GM21825 (cell line): ENCODE measurements around the gene ITGB4.

Experiments
- ATAC-seq: cut with Tn5 transposase; IDR thresholded peaks from one replicate; pipeline ENCODE4 v1.9.1; 2021; ENCODE audit warnings: mild to moderate bottlenecking, moderate library complexity; ENCODE audit not compliant: unreplicated experiment

Gene ITGB4

DNA sequence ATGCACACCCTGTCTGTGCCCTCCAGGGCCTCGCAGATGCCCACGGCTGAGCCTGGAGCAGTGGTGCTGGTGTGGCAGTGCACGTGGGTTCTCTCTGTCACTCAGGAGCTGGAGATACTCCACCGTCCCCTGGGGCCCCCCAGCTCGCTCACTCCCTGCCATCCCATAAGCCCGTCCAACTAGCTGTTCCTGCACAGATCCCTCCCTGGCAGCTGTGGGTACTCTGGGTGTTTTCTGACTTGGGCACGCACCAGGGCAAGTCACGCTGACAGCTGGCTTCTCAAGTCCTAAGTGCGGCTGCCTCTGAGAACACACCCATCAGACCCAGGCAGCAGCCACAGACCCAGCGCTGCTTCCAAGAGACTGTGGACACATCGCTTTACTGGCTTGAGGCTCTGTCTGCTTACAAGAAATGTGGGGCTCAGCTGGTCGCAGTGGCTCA is 25.4 kb upstream of the ITGB4 start:
- ATAC-seq: no peak

DNA sequence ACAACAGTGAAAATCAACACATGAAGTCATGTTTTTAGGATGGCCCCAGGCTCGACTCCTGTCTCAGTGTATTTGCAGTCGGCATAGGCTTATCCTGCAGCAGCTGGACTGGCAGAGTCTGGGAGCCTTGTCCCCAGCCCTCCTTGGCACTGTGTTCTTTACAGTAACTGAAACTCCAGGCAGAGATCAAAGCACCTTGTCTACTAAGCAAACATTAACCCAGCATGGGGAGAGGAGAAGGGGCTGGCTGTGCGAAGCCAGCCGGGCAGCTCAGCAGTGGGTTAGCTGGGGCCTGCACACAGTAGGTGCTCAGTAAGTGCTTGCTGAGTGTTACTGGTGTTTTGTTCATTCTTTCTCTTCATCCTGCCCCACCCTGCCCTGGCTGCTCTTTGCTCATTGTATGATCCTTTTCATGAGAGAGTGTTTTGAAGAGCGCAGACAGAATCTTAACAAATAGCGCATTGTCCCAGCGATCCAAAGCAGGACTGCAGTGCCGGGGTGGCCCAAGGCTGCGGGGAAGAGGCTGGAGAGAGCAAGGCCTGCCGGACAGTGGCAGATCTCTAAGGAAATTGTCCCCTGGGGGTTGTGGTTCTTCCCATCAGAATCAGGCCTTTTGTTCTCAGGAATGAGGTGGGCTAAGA is 23.5 kb upstream of the ITGB4 start:
- ATAC-seq: no peak

GRCh38 chr17:75698659-75699058 is 22.6 kb upstream of the ITGB4 start:
- ATAC-seq: no peak

- ATAC-seq: no peak
Observed at GRCh38 chr17:75701288-75701687, 20.0 kb upstream of the ITGB4 start.

GRCh38 chr17:75703191-75703590 is 18.1 kb upstream of the ITGB4 start:
- ATAC-seq: no peak

GRCh38 chr17:75703591-75703990 is 17.7 kb upstream of the ITGB4 start:
- no peak for ATAC-seq

DNA sequence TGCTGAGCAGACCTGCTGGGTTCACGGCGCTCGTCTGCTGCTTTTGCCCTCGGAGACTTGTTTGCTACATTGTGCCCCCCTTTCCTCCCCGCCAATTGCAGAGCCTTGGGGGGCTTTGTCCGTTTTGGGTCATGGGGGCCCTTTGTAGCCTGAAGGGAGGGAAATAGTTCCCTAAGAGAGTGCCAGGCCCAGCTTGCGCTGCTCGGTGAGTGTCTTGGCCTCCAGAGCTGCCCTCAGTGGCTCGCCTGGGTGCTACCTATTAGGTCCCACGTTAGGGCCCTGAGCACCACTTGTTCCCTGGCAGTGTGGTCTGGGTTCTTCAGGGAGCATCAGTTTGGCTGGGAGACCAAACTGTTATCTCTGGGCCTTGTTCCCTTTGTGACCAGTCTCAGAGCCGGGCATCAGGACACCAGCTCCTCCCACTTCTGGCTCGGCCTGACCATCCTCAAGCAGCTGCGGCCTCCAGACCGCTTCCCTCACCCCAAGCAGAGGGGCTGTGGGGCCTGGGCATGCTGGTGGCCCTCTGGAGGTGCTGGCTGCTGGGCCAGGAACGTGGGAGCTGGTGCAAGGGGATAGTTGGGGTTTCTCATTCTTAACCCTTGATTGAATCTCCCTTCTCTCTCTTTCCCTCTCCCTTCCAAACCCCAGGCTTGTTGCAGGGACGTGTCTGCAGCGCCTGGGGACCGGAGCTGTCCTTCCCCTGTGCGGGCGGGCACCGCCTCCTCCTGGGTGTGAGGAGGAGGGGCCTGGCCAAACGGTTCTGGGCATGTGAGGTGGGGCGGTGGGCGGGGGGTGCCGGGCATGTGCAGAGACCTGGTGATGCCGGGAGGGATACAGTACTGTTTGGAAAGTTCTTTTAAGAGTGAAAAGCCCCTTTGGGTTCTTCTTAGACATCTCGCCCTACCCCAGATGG is 16.0 kb upstream of the ITGB4 start:
- ATAC-seq: no peak

DNA sequence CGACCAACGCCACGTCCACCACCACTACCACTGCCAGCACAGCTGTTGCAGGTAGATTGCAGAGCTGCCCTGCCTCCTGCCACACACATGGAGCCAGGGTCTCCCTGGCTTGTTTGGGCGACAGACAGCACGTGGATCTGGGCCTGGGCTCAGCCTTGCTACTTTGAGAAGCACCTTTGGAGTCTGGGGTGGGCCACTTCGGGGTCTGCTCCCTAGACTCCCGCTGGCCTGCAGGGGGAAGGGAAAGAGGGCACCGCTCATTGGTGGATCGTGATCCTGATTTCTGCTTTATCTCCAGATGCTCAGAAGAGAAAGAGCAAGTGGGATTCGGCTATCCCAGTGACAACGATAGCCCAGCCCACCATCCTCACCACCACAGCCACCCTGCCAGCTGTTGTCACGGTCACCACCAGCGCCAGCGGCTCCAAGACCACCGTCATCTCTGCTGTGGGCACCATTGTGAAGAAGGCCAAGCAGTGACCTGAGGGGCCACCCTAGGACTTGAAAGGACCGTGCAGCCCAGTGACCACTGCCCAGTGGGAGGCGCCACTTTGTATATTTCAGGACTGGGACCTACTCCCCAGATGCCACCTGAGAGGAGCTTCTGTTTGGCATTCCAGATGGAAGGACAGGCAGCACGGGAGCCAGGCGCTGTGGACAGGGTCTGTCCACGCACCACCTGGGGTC is 15.1 kb upstream of the ITGB4 start:
- ATAC-seq: no peak

GRCh38 chr17:75707079-75707571 is 14.1 kb upstream of the ITGB4 start:
- no peak for ATAC-seq

DNA sequence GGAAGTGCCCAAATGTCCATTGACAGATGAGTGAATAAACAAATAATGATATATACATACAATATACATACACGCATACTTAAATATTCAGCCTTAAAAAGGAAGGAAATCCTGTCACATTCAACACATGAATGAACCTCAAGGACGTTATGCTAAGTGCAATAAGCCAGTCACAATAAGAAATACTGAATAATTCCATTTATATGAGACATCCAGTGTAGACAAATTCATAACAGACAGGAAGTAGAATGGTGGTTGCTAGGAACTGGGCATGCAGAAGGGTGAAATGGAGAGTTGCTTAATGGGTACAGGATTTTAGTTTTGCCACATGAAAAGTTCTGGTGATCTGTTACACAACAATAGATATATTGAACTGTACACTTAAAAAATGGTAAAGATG is 8.8 kb upstream of the ITGB4 start:
- ATAC-seq: no peak

DNA sequence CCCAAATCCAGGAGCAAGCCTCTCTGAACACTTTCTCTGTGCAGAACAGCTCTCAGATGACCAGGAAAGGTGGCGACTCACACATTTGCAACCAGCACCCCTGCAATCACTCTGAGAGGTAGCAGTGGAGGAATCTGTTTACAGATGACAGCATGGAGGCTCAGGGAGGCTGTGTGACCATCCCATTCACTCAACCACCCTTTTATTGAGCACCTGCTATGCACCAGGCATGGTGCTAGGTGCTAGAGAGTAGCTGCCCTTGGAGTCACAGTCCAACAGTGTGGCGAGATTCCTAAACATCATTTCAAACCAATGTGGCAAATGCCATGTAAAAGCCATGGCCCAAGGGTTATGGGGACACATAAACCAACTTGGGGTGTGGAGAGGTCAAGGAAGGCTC is 1.5 kb upstream of the ITGB4 start:
- ATAC-seq: no peak

GRCh38 chr17:75721463-75722011 is 278 bp downstream of the ITGB4 start:
- no peak for ATAC-seq

- ATAC-seq: no peak
Observed at GRCh38 chr17:75722076-75722475, 817 bp downstream of the ITGB4 start.

DNA sequence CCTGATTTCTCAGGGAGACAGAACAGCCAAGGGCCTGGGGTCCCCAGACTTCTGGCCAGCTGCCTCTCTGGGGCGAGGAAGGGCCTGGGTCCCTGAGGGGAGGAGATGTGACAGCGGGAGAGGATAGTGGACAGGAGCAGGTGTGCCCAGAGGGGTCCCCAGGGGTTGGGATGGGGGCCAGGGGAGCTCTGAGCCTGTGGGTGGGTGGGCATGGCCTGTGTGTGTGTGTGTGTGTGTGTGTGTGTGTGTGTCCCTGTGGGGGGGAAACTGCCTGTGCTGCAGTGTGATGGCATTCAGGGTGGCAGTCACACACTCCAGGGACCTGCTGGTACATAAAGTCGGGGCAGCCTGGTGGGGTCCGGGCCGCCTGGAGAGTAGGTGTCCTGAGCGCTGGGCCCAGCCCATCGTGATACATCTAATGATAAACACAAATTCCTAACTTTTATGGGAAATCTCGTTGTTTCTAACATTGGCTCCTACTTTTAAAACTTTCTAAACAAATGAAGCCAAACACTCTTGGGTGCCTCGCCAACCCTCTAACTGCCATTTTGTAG is 1.4 kb downstream of the ITGB4 start:
- no peak for ATAC-seq

GRCh38 chr17:75723171-75723930 is 2.1 kb downstream of the ITGB4 start:
- no peak for ATAC-seq

DNA sequence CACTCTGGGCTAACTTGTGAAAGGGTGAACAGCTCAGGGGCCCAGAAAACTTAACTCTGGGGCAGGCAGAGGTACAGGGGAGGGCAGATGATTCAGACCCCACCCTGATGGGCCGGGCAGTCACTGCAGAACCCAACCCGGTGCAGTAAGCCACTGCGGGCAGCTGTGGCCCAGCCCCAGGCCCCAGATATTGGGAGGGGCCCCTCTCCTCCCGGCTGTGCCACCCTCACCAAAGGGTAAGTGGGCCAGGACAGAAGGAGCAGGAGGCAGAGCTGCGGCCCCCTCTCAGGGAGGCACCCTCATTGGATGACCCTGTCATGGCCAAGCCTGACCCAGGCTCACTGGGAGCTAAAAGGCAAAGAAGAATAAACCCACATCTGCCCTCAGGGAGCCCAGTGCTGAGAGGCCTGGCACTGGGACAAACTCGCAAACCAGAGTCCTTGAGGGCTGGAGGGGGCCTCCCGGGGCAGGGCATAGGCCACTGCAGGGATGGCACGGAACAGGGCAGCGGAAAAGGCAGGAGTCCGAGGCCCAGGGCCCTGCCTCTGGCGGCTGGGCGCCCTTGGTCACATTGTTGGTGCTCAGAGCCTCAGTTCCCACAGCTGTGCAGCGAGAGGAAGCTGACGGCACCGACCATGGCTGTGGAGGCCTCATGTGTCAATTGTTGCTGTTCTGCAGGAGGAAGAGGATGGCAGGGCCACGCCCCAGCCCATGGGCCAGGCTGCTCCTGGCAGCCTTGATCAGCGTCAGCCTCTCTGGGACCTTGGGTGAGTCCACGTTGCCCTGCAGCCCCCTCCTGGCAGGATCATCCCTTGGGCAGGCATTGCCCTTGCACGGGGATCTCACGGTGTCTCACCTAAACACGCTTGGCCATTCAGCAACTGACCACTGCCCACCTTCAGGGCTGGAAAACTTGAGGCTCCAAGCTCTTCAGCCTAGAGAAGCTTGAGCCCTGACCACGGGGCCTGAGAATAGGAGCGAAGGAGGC is 3.1 kb downstream of the ITGB4 start:
- ATAC-seq: no peak

DNA sequence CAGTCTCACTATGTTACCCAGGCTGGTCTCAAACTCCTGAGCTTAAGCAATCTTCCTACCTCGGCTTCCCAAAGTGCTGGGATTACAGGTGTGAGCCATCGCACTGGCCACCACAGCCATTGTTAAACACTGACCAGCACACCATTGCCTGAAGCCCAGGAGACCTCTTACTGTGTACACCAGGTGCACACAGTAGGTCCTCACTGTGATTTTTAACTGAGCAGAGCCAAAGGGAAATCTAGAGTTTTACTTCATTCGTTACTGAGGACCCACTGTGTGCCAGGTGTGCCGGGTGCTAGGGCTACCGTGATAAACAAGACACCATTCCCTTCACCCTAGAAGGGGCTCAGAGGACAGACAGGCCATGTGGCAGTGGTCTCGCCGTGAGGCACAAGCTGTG is 4.2 kb downstream of the ITGB4 start:
- no peak for ATAC-seq

GRCh38 chr17:75727391-75727790 is 6.1 kb downstream of the ITGB4 start:
- ATAC-seq: no peak

DNA sequence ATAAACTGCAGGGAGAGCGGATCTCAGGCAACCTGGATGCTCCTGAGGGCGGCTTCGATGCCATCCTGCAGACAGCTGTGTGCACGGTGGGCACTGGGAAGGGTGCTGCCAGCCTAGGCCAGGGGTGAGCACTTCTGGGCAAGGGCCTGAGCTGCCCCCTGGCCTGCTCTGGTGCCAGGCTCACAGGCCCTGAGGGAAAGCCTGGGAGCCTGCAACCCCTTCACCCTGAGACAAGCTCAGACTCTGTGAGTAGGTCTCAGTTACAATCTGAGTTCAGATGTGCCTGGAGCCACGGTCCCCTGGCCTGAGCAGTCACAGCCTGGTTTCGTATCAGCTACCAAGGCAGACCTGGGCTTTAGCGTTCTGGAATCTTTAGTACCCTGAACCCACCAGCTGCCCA is 8.1 kb downstream of the ITGB4 start:
- no peak for ATAC-seq
